ENCODE data around the gene KIF2A.

KIF2A gene

GRCh38 chr5:62369039-62369438, 63.0 kb downstream of the KIF2A start:
- ChIA-PET POLR2A (no interaction called here), CTCF (no interaction called here)

More at GRCh38 chr5:62369039-62369438, 63.0 kb downstream of the KIF2A start:
- Histone ChIP-seq H3K4me1 (ENCODE audit: control insufficient read depth, insufficient read depth, low read length) (no peaks in the 10 kb centered on the region), H3K9me3 (ENCODE audit: control insufficient read depth, insufficient read depth, low read depth, low read length) (no peaks in the 10 kb centered on the region), H3K27ac (ENCODE audit: extremely low read depth, low read depth, low read length) (no peak overlapping the region), H3K36me3 (ENCODE audit: control insufficient read depth in 2 of 2, insufficient read depth in 1 of 2, low read length in 2 of 2) (peaks cover 49 to 55% of the 10 kb centered on the region in 2 experiments), H3K4me3 (ENCODE audit: low read depth, low read length) (no peak overlapping the region)
- TF ChIP-seq ZNF843 (tag by site-specific recombination; IDR thresholded peaks at IDR 0.05) = no peak
- TF ChIP-seq ZNF549 (tag by site-specific recombination; IDR thresholded peaks at IDR 0.05) = no peak
- no peak for TF ChIP-seq KLF9 (tag by site-specific recombination; IDR thresholded peaks at IDR 0.05; ENCODE audit: low read depth)
- no peak for TF ChIP-seq OSR2 (tag by site-specific recombination; IDR thresholded peaks at IDR 0.05)
- TF ChIP-seq ZNF2 (tag by site-specific recombination; IDR thresholded peaks at IDR 0.05) = no peak
- no peak for TF ChIP-seq ZNF747 (tag by site-specific recombination; IDR thresholded peaks at IDR 0.05)
- no peak for TF ChIP-seq ZNF626 (tag by site-specific recombination; IDR thresholded peaks at IDR 0.05)
- TF ChIP-seq ZNF837 (tag by site-specific recombination; IDR thresholded peaks at IDR 0.05) = no peak
- no peak for TF ChIP-seq KLF8 (tag by site-specific recombination; IDR thresholded peaks at IDR 0.05)
- TF ChIP-seq ZNF221 (tag by site-specific recombination; IDR thresholded peaks at IDR 0.05; ENCODE audit: borderline replicate concordance) = no peak
- no peak for TF ChIP-seq TSHZ1 (tag by site-specific recombination; IDR thresholded peaks at IDR 0.05; ENCODE audit: borderline replicate concordance)
- no peak for TF ChIP-seq ZNF707 (tag by site-specific recombination; IDR thresholded peaks at IDR 0.05)
- no peak for TF ChIP-seq ZNF629 (tag by site-specific recombination; IDR thresholded peaks at IDR 0.05)
- TF ChIP-seq ZNF513 (tag by site-specific recombination; IDR thresholded peaks at IDR 0.05) = no peak
- TF ChIP-seq ZNF114 (tag by site-specific recombination; IDR thresholded peaks at IDR 0.05) = no peak
- TF ChIP-seq ZNF239 (tag by site-specific recombination; IDR thresholded peaks at IDR 0.05) = no peak
- TF ChIP-seq ZNF112 (tag by site-specific recombination; IDR thresholded peaks at IDR 0.05) = no peak
- no peak for TF ChIP-seq PBX3 (CRISPR knock-in tag; IDR thresholded peaks at IDR 0.05)
- TF ChIP-seq AEBP2 (tag by site-specific recombination; IDR thresholded peaks at IDR 0.05; ENCODE audit: borderline replicate concordance) = no peak
- TF ChIP-seq ZNF518A (tag by site-specific recombination; conservative IDR thresholded peaks at IDR 0.05; ENCODE audit: low read depth) = no peak
